ENCODE results near the gene MMEL1.

The MMEL1 gene

GRCh38 chr1:2650967-2651645, 18.3 kb upstream of the MMEL1 start:
- no peak overlapping the region for H3K4me3 ChIP-seq (ENCODE audit: low read depth, low read length)
- no peak for TF ChIP-seq CTCF (conservative IDR thresholded peaks at IDR 0.05; ENCODE audit: low read depth, low read length)
- no peak for DNase-seq (ENCODE audit: low read depth)

- H3K4me3 ChIP-seq (ENCODE audit: low read depth, low read length): no peak overlapping the region
- TF ChIP-seq CTCF (conservative IDR thresholded peaks at IDR 0.05; ENCODE audit: low read depth, low read length): no peak
- DNase-seq (ENCODE audit: low read depth): no peak
Measured at GRCh38 chr1:2646837-2647236, 14.0 kb upstream of the MMEL1 start.

- TF ChIP-seq CTCF (conservative IDR thresholded peaks at IDR 0.05; ENCODE audit: low read depth, low read length): no peak
- DNase-seq (ENCODE audit: low read depth): no peak
- H3K4me3 ChIP-seq (ENCODE audit: low read depth, low read length): no peak overlapping the region
Measured at GRCh38 chr1:2645776-2646175, 13.0 kb upstream of the MMEL1 start.

- no peak for DNase-seq (ENCODE audit: low read depth)
- no peak overlapping the region for H3K4me3 ChIP-seq (ENCODE audit: low read depth, low read length)
Measured at GRCh38 chr1:2645143-2645542, 12.3 kb upstream of the MMEL1 start.

GRCh38 chr1:2644591-2645101, 11.8 kb upstream of the MMEL1 start:
- H3K4me3 ChIP-seq (ENCODE audit: low read depth, low read length): no peak overlapping the region
- no peak for TF ChIP-seq CTCF (conservative IDR thresholded peaks at IDR 0.05; ENCODE audit: low read depth, low read length)
- DNase-seq (ENCODE audit: low read depth): no peak

More at GRCh38 chr1:2645143-2645542, 12.3 kb upstream of the MMEL1 start:
- no peak for TF ChIP-seq CTCF (conservative IDR thresholded peaks at IDR 0.05; ENCODE audit: low read depth, low read length)

GRCh38 chr1:2644171-2644570, 11.4 kb upstream of the MMEL1 start:
- no peak for DNase-seq (ENCODE audit: low read depth)
- no peak overlapping the region for H3K4me3 ChIP-seq (ENCODE audit: low read depth, low read length)
- no peak for TF ChIP-seq CTCF (conservative IDR thresholded peaks at IDR 0.05; ENCODE audit: low read depth, low read length)

Measured in choroid plexus epithelial cell (primary cell).